BJ (cell line): ENCODE measurements around the gene ZNF275. TPM values are rescaled to one million over a fixed set of nuclear protein-coding genes. Genes with fewer than 3 reads are reported as not detected.
"Not testable (repeated sequence)": the region's sequence is repeated elsewhere in the genome, so short reads cannot be mapped to it uniquely, and the experiment has no call there.

Experiments used
- CTCF ChIA-PET: fragments of 350-600 bp; formaldehyde crosslinking; extraction: SDS; loops from one replicate; lab custom pipeline; 2021; ENCODE audit warnings: antibody characterized with exemption, inconsistent platforms; lab: Yijun Ruan, JAX
- POLR2A ChIA-PET: fragments of 300-600 bp; sonication (Branson Sonifier 250); formaldehyde crosslinking; extraction: SDS; loops from one replicate; lab custom pipeline; 2021; ENCODE audit warnings: antibody characterized with exemption; lab: Charles Lee
- DNase-seq: peaks from one replicate; pipeline ENCODE4 v3.0.0-alpha.2; 2011; ENCODE audit warnings: low read depth
- H3K27me3 ChIP-seq: 2 replicates; pipeline ENCODE4 v1.6.0; 2011; ENCODE audit warnings: low read length; ENCODE audit not compliant: control insufficient read depth, insufficient read depth
- H3K36me3 ChIP-seq: 2 replicates; pipeline ENCODE4 v1.5.1; 2011; ENCODE audit warnings: low read length; ENCODE audit not compliant: control insufficient read depth, insufficient read depth
- H3K4me3 ChIP-seq: 2 replicates; pipeline ENCODE4 v1.5.1; 2011; ENCODE audit warnings: low read depth, mild to moderate bottlenecking, control low read depth, low read length
- CTCF ChIP-seq: IDR thresholded peaks from 2 replicates; pipeline ENCODE4 v1.5.1; 2011; ENCODE audit warnings: low read depth, mild to moderate bottlenecking, control low read depth, inconsistent platforms, low read length, moderate library complexity; ENCODE audit not compliant: insufficient read depth
- polyA plus RNA-seq: library from polyadenylated mRNA; depleted of rRNA; stranded (reverse); fragments of >200 nt; gene quantifications from 2 replicates; pipeline ENCODE4 v1.2.3, GENCODE V29; 2011

Gene ZNF275
- polyA plus RNA-seq, 1 experiment = 12.0 TPM

GRCh38 chrX:153388722-153389459, 54.9 kb downstream of the ZNF275 start:
- CTCF ChIA-PET = no interaction called here
- TF ChIP-seq CTCF = no peak

DNA sequence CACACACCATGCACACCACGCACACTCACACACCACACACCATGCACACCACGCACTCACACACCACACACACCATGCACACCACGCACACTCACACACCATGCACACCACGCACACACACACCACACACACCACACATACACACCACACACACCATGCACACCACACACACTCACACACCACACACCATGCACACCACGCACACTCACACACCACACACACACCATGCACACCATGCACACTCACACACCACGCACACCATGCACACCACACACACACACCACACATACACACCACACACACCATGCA, 55.5 kb downstream of the ZNF275 start:
- H3K4me3 ChIP-seq, H3K36me3 ChIP-seq, CTCF ChIA-PET, DNase-seq, POLR2A ChIA-PET, H3K27me3 ChIP-seq: not testable (repeated sequence)

More at GRCh38 chrX:153388722-153389459, 54.9 kb downstream of the ZNF275 start:
- POLR2A ChIA-PET = no interaction called here
- no peak for DNase-seq
- Histone ChIP-seq H3K4me3 (no peak overlapping the region), H3K36me3 (no peaks in the 10 kb centered on the region), H3K27me3 (no peaks in the 10 kb centered on the region)

GRCh38 chrX:153392642-153393321, 58.8 kb downstream of the ZNF275 start:
- H3K36me3 ChIP-seq = no peaks in the 10 kb centered on the region
- no peak for DNase-seq
- H3K4me3 ChIP-seq = no peak overlapping the region
- no peak for TF ChIP-seq CTCF
- ChIA-PET CTCF (no interaction called here), POLR2A (no interaction called here)
- H3K27me3 ChIP-seq = no peaks in the 10 kb centered on the region

DNA sequence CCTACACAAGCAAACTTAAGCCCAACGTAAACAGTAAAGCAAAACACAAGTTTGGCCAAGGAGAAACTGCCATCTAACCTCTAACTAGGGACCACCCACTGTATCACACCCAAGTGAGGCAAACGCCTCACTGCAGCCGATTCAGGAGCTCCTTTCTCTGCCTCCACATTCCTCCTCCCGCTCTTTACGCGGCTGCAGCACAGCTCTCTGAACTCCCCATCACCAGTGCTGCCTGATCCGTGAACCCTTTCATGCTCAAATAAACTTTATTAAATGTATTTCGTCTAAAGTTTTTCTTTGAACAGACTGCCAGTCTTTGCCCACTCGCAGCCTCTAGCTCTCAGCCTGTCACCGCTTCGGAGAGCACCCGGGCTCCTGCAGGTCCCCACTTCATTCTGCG, 60.7 kb downstream of the ZNF275 start:
- CTCF ChIA-PET = interaction anchor here (0.6 to 1.1 kb wide), 2 partner anchors 43 to 425 kb away, joined by 3 to 4 read pairs; no protein-coding TSS in a partner anchor
- no peak for DNase-seq

DNA sequence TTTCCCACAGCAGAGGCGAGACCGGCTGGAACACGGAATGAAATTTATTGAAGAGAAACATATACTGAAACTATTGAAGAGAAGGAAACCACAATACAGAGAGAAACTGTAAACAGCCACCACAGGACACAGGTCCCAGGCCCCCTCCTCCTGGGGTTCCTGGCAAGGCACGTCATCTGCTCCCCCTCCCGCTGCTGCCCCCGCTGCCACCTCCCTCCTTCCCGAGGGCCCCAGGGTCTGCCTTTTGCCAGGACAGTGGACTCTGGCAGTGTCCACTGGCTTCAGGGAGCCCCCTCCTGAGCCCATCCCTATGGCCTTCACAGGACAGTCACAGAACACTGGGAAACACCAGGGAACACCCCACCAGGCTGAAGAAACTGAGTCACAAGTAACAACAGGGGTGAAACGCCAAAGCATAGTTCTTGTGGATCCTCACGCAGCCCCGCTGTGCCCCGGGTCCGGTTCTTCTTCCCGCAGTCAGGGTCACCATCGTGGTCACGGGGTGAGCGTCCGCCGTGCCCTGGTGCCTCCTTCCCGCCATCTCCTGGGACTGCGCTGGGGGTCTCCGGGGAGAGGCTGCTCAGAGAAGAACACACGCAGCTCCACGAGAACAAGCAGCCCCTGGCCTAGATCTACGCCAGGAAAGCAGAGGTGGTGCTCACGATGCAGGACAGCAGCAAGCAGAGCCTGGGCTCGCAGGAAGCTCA, 61.8 kb downstream of the ZNF275 start:
- DNase-seq = no peak
- TF ChIP-seq CTCF = no peak
- Histone ChIP-seq H3K36me3 (no peaks in the 10 kb centered on the region), H3K27me3 (no peaks in the 10 kb centered on the region), H3K4me3 (no peak overlapping the region)
- ChIA-PET POLR2A (no interaction called here), CTCF (no interaction called here)

More for the DNA sequence above, 60.7 kb downstream of the ZNF275 start:
- POLR2A ChIA-PET = no interaction called here
- TF ChIP-seq CTCF = no peak
- Histone ChIP-seq H3K4me3 (no peak overlapping the region), H3K36me3 (no peaks in the 10 kb centered on the region), H3K27me3 (no peaks in the 10 kb centered on the region)
